PC-9 (cell line): ENCODE data around the gene FERD3L. TPM values are rescaled to one million over a fixed set of nuclear protein-coding genes. Genes with fewer than 3 reads are reported as not detected.

Experiments used
- BruUV-seq: library from RNA; stranded (reverse); fragments of 400-500 nt; replicated peaks from 2 replicates; lab custom pipeline; 2021; lab: Mats Ljungman, UMichigan
- CTCF ChIA-PET: fragments of 300-600 bp; sonication (Branson Sonifier 250); formaldehyde crosslinking; loops from one replicate; lab custom pipeline; 2022; ENCODE audit warnings: antibody characterized with exemption; lab: Charles Lee
- POLR2A ChIA-PET: fragments of 300-600 bp; sonication (Branson Sonifier 250); formaldehyde crosslinking; loops from one replicate; lab custom pipeline; 2022; ENCODE audit warnings: antibody characterized with exemption; ENCODE audit not compliant: unreplicated experiment; lab: Charles Lee
- DNase-seq, 2 experiments: peaks; one replicate each; pipeline versions ENCODE4 v3.0.0 to v3.0.0-alpha.2; 2015 to 2022; ENCODE audit warnings: mixed read lengths in 1 of 2
- H2AFZ ChIP-seq: fragments of 200-600 bp; sonication (generic); 2 replicates; pipeline ENCODE4 v1.8.1; 2017; ENCODE audit warnings: antibody characterized with exemption
- H3F3A ChIP-seq: fragments of 200-600 bp; sonication (generic); 2 replicates; pipeline ENCODE4 v1.8.1; 2017; ENCODE audit warnings: antibody characterized with exemption, mild to moderate bottlenecking, low read depth; ENCODE audit not compliant: insufficient read depth
- H3K27ac ChIP-seq: fragments of 200-600 bp; sonication (generic); 2 replicates; pipeline ENCODE4 v1.6.1; 2016; ENCODE audit warnings: mixed run types
- H3K27me3 ChIP-seq: fragments of 200-600 bp; sonication (generic); 2 replicates; pipeline ENCODE4 v1.6.1; 2016; ENCODE audit warnings: low read depth, mixed run types; ENCODE audit not compliant: insufficient read depth
- H3K36me3 ChIP-seq: fragments of 200-600 bp; sonication (generic); 2 replicates; pipeline ENCODE4 v1.6.1; 2016; ENCODE audit warnings: low read depth, mixed run types
- H3K4me1 ChIP-seq: fragments of 200-600 bp; sonication (generic); replicated peaks from 2 replicates; pipeline ENCODE4 v1.6.1; 2016; ENCODE audit warnings: mixed run types; ENCODE audit not compliant: insufficient read depth
- H3K4me2 ChIP-seq: fragments of 200-600 bp; sonication (generic); 2 replicates; pipeline ENCODE4 v1.6.1; 2017; ENCODE audit warnings: mixed run types
- H3K4me3 ChIP-seq: fragments of 200-600 bp; sonication (generic); 2 replicates; pipeline ENCODE4 v1.6.1; 2016; ENCODE audit warnings: mixed run types
- H3K79me2 ChIP-seq: fragments of 200-600 bp; sonication (generic); 2 replicates; pipeline ENCODE4 v1.6.1; 2017; ENCODE audit warnings: low read depth, mixed run types
- H3K9me2 ChIP-seq: fragments of 200-600 bp; sonication (generic); 2 replicates; pipeline ENCODE4 v1.8.1; 2017; ENCODE audit warnings: mild to moderate bottlenecking; ENCODE audit not compliant: insufficient read depth
- H3K9me3 ChIP-seq: fragments of 200-600 bp; sonication (generic); 2 replicates; pipeline ENCODE4 v1.8.1; 2016; ENCODE audit warnings: low read depth; ENCODE audit not compliant: insufficient read depth
- H4K20me1 ChIP-seq: fragments of 200-600 bp; sonication (generic); 2 replicates; pipeline ENCODE4 v1.8.1; 2017; ENCODE audit not compliant: insufficient read depth
- CTCF ChIP-seq: fragments of 200-600 bp; sonication (generic); conservative IDR thresholded peaks from 2 replicates; pipeline ENCODE4 v1.6.1; 2017; ENCODE audit warnings: mixed run types, antibody characterized with exemption, mild to moderate bottlenecking, moderate library complexity
- EZH2 ChIP-seq: fragments of 200-600 bp; sonication (generic); IDR thresholded peaks from 2 replicates; pipeline ENCODE4 v1.8.0; 2017; ENCODE audit warnings: antibody characterized with exemption, low read depth
- intact Hi-C: fragments of 100-400 bp; cut with micrococcal nuclease; formaldehyde crosslinking; loops from one replicate; pipeline ENCODE4 v1.10.0; 2022; ENCODE audit not compliant: unreplicated experiment
- total RNA-seq: library from RNA; stranded (reverse); gene quantifications from 2 replicates; pipeline ENCODE4 v1.2.3, GENCODE V29; 2021

Gene FERD3L
- total RNA-seq, 1 experiment from 2014 or later = not detected

- POLR2A ChIA-PET = interaction anchor here (0.7 kb wide), 1 partner anchor 38 kb away, joined by 17 read pairs; no protein-coding TSS in a partner anchor
- H3K27ac ChIP-seq = no peak overlapping the region
These were observed 28.8 kb downstream of the FERD3L start for GRCh38 chr7:19116121-19117090.

GRCh38 chr7:19114551-19114855 lies 30.7 kb downstream of the FERD3L start:
- intact Hi-C loops = no loop called here
- POLR2A ChIA-PET = interaction anchor here (0.7 kb wide), 1 partner anchor 127 kb away, joined by 3 read pairs; no protein-coding TSS in a partner anchor
- Histone ChIP-seq H3K27me3 (no peaks in the 10 kb centered on the region), H3K4me3 (no peak overlapping the region), H3K4me1 (no peaks in the 10 kb centered on the region), H2AFZ (no peak overlapping the region), H3K27ac (no peak overlapping the region), H3K79me2 (no peaks in the 10 kb centered on the region), H3F3A (no peaks in the 10 kb centered on the region), H3K4me2 (no peak overlapping the region; the same call in 1 of the 2 replicates), H3K9me3 (no peaks in the 10 kb centered on the region), H3K36me3 (no peaks in the 10 kb centered on the region), H4K20me1 (no peaks in the 10 kb centered on the region), H3K9me2 (no peaks in the 10 kb centered on the region)
- BruUV-seq = no TSS peak
- no peak for TF ChIP-seq EZH2
- TF ChIP-seq CTCF = no peak
- DNase-seq = no peak
- CTCF ChIA-PET = no interaction called here

More at GRCh38 chr7:19116121-19117090, 28.8 kb downstream of the FERD3L start:
- peak overlapping the region; percentile 56 for H3K4me2 ChIP-seq
- CTCF ChIA-PET = interaction anchor here (0.6 to 0.7 kb wide), 3 partner anchors 33 to 916 kb away, joined by 7 to 13 read pairs (median 10); no protein-coding TSS in a partner anchor
- no peaks in the 10 kb centered on the region for H3K36me3 ChIP-seq
- no peaks in the 10 kb centered on the region for H3K9me2 ChIP-seq
- TF ChIP-seq EZH2 (no peak), CTCF (no peak)
- intact Hi-C loops = no loop called here
- H4K20me1 ChIP-seq = no peaks in the 10 kb centered on the region
- H3K4me1 ChIP-seq = no peaks in the 10 kb centered on the region
- DNase-seq = peak; percentile 17 to 24
- no TSS peak for BruUV-seq
- no peaks in the 10 kb centered on the region for H3K9me3 ChIP-seq
- H3K79me2 ChIP-seq = no peaks in the 10 kb centered on the region
- H3F3A ChIP-seq = no peaks in the 10 kb centered on the region
- peak overlapping the region; percentile 51 for H3K4me3 ChIP-seq
- H2AFZ ChIP-seq = peak overlapping the region; percentile 70
- H3K27me3 ChIP-seq = no peaks in the 10 kb centered on the region

GRCh38 chr7:19113855-19114550 lies 31.2 kb downstream of the FERD3L start:
- intact Hi-C loops = no loop called here
- H3K4me3 ChIP-seq = no peak overlapping the region
- H3K9me2 ChIP-seq = no peaks in the 10 kb centered on the region
- H3K27ac ChIP-seq = no peak overlapping the region
- no peaks in the 10 kb centered on the region for H3F3A ChIP-seq
- no peak for TF ChIP-seq CTCF
- TF ChIP-seq EZH2 = no peak
- H3K9me3 ChIP-seq = no peaks in the 10 kb centered on the region
- POLR2A ChIA-PET = interaction anchor here (0.6 to 0.7 kb wide), 2 partner anchors 55 to 128 kb away, joined by 3 read pairs; no protein-coding TSS in a partner anchor
- DNase-seq = no peak
- H3K27me3 ChIP-seq = no peaks in the 10 kb centered on the region
- no peaks in the 10 kb centered on the region for H3K79me2 ChIP-seq
- BruUV-seq = no TSS peak
- no peaks in the 10 kb centered on the region for H4K20me1 ChIP-seq
- H3K36me3 ChIP-seq = no peaks in the 10 kb centered on the region
- peak overlapping the region; percentile 6; the same call in 1 of the 2 replicates for H2AFZ ChIP-seq
- no peak overlapping the region; the same call in 1 of the 2 replicates for H3K4me2 ChIP-seq
- CTCF ChIA-PET = no interaction called here
- no peaks in the 10 kb centered on the region for H3K4me1 ChIP-seq
